ENCODE results near the gene PBX2. TPM values are rescaled to one million over a fixed set of nuclear protein-coding genes. Genes with fewer than 3 reads are reported as not detected.

Gene PBX2
- total RNA-seq, 1 experiment from 2014 or later, result 48.1 TPM

GRCh38 chr6:32178547-32179440 is 11.2 kb downstream of the PBX2 start:
- Mint-ChIP-seq H3K27me3 (ENCODE audit: insufficient read depth, unreplicated experiment) (no peaks in the 10 kb centered on the region), H3K4me3 (ENCODE audit: unreplicated experiment) (peak overlapping the region; percentile 79), H3K9me3 (ENCODE audit: unreplicated experiment) (no peaks in the 10 kb centered on the region), H3K27ac (ENCODE audit: low read depth, unreplicated experiment) (peak overlapping the region; percentile 91), H3K36me3 (ENCODE audit: insufficient read depth, unreplicated experiment) (peaks cover 50% of the 10 kb centered on the region), H3K4me1 (ENCODE audit: insufficient read depth, unreplicated experiment) (peaks cover 47% of the 10 kb centered on the region)
- ChIA-PET CTCF (interaction anchor here (1.1 to 2.0 kb wide), 3 partner anchors 17 to 1098 kb away, joined by 4 to 6 read pairs (median 4); partner anchors contain the start of gene B3GALT4), POLR2A (interaction anchor here (0.6 to 5.0 kb wide), 15 partner anchors 8 to 793 kb away, joined by 3 to 112 read pairs (median 4); partner anchors contain the start of genes ATF6B, DXO, FKBPL and GPSM3)
- intact Hi-C loops (cut with micrococcal nuclease), result loop anchor here (1.0 kb wide), 1 partner anchor 17 kb away; no protein-coding TSS in a partner anchor
- TF ChIP-seq CTCF (IDR thresholded peaks at IDR 0.05; ENCODE audit: unreplicated experiment), result no peak
- no peak for DNase-seq (ENCODE audit: unreplicated experiment)
- no TSS peak for BruUV-seq (replicated peaks)

- peaks cover 55% of the 10 kb centered on the region for H3K4me1 Mint-ChIP-seq (ENCODE audit: insufficient read depth, unreplicated experiment)
- H3K27me3 Mint-ChIP-seq (ENCODE audit: insufficient read depth, unreplicated experiment), result no peaks in the 10 kb centered on the region
- BruUV-seq (replicated peaks), result no TSS peak
- H3K9me3 Mint-ChIP-seq (ENCODE audit: unreplicated experiment), result no peaks in the 10 kb centered on the region
- peak within 1 kb of the TSS; percentile 91 for H3K27ac Mint-ChIP-seq (ENCODE audit: low read depth, unreplicated experiment)
- POLR2A ChIA-PET, result interaction anchor here (0.6 to 5.0 kb wide), 23 partner anchors 8 to 1095 kb away, joined by 3 to 112 read pairs (median 4); partner anchors contain the start of genes ATF6B, DXO, EHMT2 and FKBPL
- no peak for TF ChIP-seq CTCF (IDR thresholded peaks at IDR 0.05; ENCODE audit: unreplicated experiment)
- intact Hi-C loops (cut with micrococcal nuclease), result loop anchor here (1.0 kb wide), 2 partner anchors 17 to 24 kb away; partner anchors contain the start of gene PPT2
- H3K36me3 Mint-ChIP-seq (ENCODE audit: insufficient read depth, unreplicated experiment), result peaks cover 44% of the 10 kb centered on the region
- CTCF ChIA-PET, result interaction anchor here (0.6 to 1.3 kb wide), 2 partner anchors 11 to 12 kb away, joined by 3 read pairs; partner anchors contain the start of gene PBX2
- H3K4me3 Mint-ChIP-seq (ENCODE audit: unreplicated experiment), result peak within 1 kb of the TSS; percentile 79
- DNase-seq (ENCODE audit: unreplicated experiment), result peak; percentile 100
Measured at GRCh38 chr6:32177788-32178546, 12.0 kb downstream of the PBX2 start, which contains the start of gene RNF5. TSS of gene RNF5 (plus strand) at chr6:32178405. CDS start at chr6:32178512, 107 bp downstream.

GRCh38 chr6:32177183-32177787 is 12.7 kb downstream of the PBX2 start:
- Mint-ChIP-seq H3K36me3 (ENCODE audit: insufficient read depth, unreplicated experiment) (peaks cover 44% of the 10 kb centered on the region), H3K4me3 (ENCODE audit: unreplicated experiment) (peak overlapping the region; percentile 79), H3K27me3 (ENCODE audit: insufficient read depth, unreplicated experiment) (no peaks in the 10 kb centered on the region), H3K4me1 (ENCODE audit: insufficient read depth, unreplicated experiment) (peaks cover 58% of the 10 kb centered on the region), H3K27ac (ENCODE audit: low read depth, unreplicated experiment) (peak overlapping the region; percentile 91), H3K9me3 (ENCODE audit: unreplicated experiment) (no peaks in the 10 kb centered on the region)
- DNase-seq (ENCODE audit: unreplicated experiment), result peak; percentile 84
- intact Hi-C loops (cut with micrococcal nuclease), result loop anchor here (1.0 kb wide), 1 partner anchor 23 kb away; the partner anchor contains the start of gene PPT2
- TF ChIP-seq CTCF (IDR thresholded peaks at IDR 0.05; ENCODE audit: unreplicated experiment), result no peak
- ChIA-PET CTCF (interaction anchor here (0.6 to 1.3 kb wide), 2 partner anchors 12 to 13 kb away, joined by 3 read pairs; partner anchors contain the start of gene PBX2), POLR2A (interaction anchor here (0.6 to 5.0 kb wide), 25 partner anchors 9 to 1095 kb away, joined by 3 to 112 read pairs (median 4); partner anchors contain the start of genes ATF6B, DXO, EHMT2 and FKBPL)
- no TSS peak for BruUV-seq (replicated peaks)
